Smooth muscle cell (in vitro differentiated cells): ENCODE data around the gene CHURC1. TPM values are rescaled to one million over a fixed set of nuclear protein-coding genes. Genes with fewer than 3 reads are reported as not detected.
A peak's percentile ranks its signal among the peaks of the same experiment; 100 is the strongest.

Experiments
- DNase-seq: peaks from one replicate; lab custom pipeline; 2025; ENCODE audit not compliant: unreplicated experiment; lab: John Stamatoyannopoulos, UW
- H2AFZ ChIP-seq: fragments of 200-600 bp; sonication (generic); 2 replicates; pipeline ENCODE4 v1.6.0; 2016; ENCODE audit warnings: antibody characterized with exemption, low read depth, mild to moderate bottlenecking
- H3F3A ChIP-seq: fragments of 200-600 bp; sonication (generic); 2 replicates; pipeline ENCODE4 v1.6.0; 2017; ENCODE audit warnings: antibody characterized with exemption, low read depth
- H3K27ac ChIP-seq: fragments of 200-600 bp; sonication (generic); 2 replicates; pipeline ENCODE4 v1.5.1; 2016; ENCODE audit warnings: low read depth, mild to moderate bottlenecking
- H3K27me3 ChIP-seq: fragments of 200-600 bp; sonication (generic); 2 replicates; pipeline ENCODE4 v1.6.1; 2016; ENCODE audit warnings: low read depth, mild to moderate bottlenecking
- H3K36me3 ChIP-seq: fragments of 200-600 bp; sonication (generic); 2 replicates; pipeline ENCODE4 v1.5.1; 2016; ENCODE audit warnings: low read depth
- H3K4me1 ChIP-seq: fragments of 200-600 bp; sonication (generic); 2 replicates; pipeline ENCODE4 v1.5.1; 2016; ENCODE audit warnings: low read depth
- H3K4me2 ChIP-seq: fragments of 200-600 bp; sonication (generic); 2 replicates; pipeline ENCODE4 v1.6.0; 2016; ENCODE audit warnings: mild to moderate bottlenecking
- H3K4me3 ChIP-seq: fragments of 200-600 bp; sonication (generic); 2 replicates; pipeline ENCODE4 v1.5.1; 2016; ENCODE audit warnings: mild to moderate bottlenecking
- H3K79me2 ChIP-seq: fragments of 200-600 bp; sonication (generic); 2 replicates; pipeline ENCODE4 v1.6.0; 2016; ENCODE audit warnings: low read depth, mild to moderate bottlenecking
- H3K9ac ChIP-seq: fragments of 200-600 bp; sonication (generic); 2 replicates; pipeline ENCODE4 v1.6.0; 2016; ENCODE audit warnings: low read depth
- H3K9me3 ChIP-seq: fragments of 200-600 bp; sonication (generic); replicated peaks from 2 replicates; pipeline ENCODE4 v1.5.1; 2016; ENCODE audit warnings: low read depth
- H4K20me1 ChIP-seq: fragments of 200-600 bp; sonication (generic); 2 replicates; pipeline ENCODE4 v1.6.0; 2016; ENCODE audit warnings: low read depth
- WGBS: methylation state at CpG from one replicate; pipeline ENCODE4 v1.1.7; 2016; ENCODE audit warnings: low lambda C conversion rate; 5-methylcytosine and 5-hydroxymethylcytosine counted together
- polyA plus RNA-seq: library from polyadenylated mRNA; unstranded; fragments of >200 nt; fragmentation: Nextera tagmentation; extraction: Ambion mirVana; gene quantifications from 2 replicates; pipeline ENCODE4 v1.2.1, GENCODE V29; 2016
- total RNA-seq: library from RNA; depleted of rRNA; stranded (reverse); fragments of >200 nt; gene quantifications from 2 replicates; pipeline ENCODE4 v1.2.3, GENCODE V29; 2014
- TF ChIP-seq, protein P1 (sequence below): fragments of 200-600 bp; sonication (generic); IDR thresholded peaks from 2 replicates; pipeline ENCODE4 v1.5.1; 2017; ENCODE audit warnings: borderline replicate concordance, mild to moderate bottlenecking, antibody characterized with exemption; ENCODE audit not compliant: insufficient read depth, poor library complexity, severe bottlenecking

CHURC1 gene
- total and polyA plus RNA-seq, 2 experiments from 2014 or later, result 48.8 to 102 TPM

DNA sequence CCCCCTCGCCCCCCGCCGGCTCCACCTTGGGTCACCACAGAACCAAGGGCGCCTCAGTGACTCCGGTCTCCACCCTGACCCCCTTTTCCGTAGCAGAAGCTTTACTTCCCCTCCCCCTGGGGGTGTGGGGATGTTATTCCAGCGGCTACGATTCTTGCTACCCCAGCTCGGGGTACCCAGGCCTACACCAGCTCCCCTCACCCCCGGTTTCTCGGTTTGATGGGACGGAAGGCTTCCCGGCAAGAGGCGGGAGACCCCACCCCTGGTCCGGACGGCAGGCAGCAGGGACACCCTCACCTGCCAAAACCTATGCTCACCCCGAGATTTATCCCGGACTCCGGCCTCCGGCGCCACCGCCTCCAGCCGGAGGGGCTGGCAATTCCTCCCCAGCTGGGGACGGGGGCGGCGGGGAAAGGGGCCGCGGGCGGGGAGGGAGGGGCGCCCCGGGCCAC, 57.3 kb downstream of the CHURC1 start:
- Histone ChIP-seq H3F3A (no peaks in the 10 kb centered on the region), H3K36me3 (no peaks in the 10 kb centered on the region), H4K20me1 (peaks cover 13% of the 10 kb centered on the region), H2AFZ (peak overlapping the region; percentile 75), H3K27ac (no peak overlapping the region), H3K4me3 (peak overlapping the region; percentile 80), H3K4me2 (peak overlapping the region; percentile 98), H3K79me2 (no peaks in the 10 kb centered on the region), H3K27me3 (no peaks in the 10 kb centered on the region), H3K9ac (peak overlapping the region; percentile 34), H3K4me1 (no peaks in the 10 kb centered on the region), H3K9me3 (no peaks in the 10 kb centered on the region)
- DNase-seq, result no peak
- 3% methylated on average over 22 of the region's 31 CpGs for WGBS
- TF ChIP-seq, protein P1, sequence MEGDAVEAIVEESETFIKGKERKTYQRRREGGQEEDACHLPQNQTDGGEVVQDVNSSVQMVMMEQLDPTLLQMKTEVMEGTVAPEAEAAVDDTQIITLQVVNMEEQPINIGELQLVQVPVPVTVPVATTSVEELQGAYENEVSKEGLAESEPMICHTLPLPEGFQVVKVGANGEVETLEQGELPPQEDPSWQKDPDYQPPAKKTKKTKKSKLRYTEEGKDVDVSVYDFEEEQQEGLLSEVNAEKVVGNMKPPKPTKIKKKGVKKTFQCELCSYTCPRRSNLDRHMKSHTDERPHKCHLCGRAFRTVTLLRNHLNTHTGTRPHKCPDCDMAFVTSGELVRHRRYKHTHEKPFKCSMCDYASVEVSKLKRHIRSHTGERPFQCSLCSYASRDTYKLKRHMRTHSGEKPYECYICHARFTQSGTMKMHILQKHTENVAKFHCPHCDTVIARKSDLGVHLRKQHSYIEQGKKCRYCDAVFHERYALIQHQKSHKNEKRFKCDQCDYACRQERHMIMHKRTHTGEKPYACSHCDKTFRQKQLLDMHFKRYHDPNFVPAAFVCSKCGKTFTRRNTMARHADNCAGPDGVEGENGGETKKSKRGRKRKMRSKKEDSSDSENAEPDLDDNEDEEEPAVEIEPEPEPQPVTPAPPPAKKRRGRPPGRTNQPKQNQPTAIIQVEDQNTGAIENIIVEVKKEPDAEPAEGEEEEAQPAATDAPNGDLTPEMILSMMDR, result no peak

DNA sequence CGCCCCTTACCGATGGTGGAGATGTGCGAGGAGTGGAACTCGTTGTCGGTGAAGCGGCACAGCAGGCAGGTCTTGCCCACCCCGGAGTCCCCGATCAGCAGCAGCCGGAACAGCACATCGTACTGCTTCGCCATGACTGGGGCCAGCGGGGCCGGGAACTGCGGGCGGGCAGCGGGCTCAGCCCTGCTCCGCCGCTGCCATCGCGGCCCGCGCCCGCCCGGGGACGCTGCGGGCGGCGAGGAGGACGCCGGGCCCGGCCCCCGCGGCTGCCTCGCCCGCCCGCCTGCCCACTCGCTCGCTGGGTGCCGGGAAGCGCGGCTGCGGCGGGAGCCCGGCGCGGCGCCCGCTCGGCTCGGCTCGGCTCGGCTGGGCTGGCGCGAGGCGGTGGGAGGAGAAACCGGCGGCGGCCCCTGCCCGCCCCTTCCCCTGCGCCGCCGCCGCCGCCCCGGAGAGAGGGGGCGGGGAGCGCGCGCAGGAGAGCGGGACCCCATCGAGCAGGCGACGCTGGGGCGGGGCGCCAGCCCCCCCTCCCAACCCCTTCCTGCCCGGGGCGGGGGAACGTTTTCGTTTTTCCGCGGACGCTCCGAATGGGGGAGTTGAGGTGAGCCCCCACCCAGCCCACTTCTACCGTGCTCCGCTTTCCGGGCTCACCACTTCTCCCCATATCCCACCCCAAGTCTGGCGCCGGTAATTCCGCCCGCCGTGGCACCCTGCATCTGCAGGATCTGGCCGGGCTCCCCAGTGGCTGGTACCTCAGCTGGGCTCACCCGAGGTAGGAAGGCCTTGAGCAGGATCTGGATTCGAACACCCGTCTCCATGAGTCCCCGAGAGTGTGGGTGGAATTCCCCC, 57.9 kb downstream of the CHURC1 start, which contains the start of gene RAB15:
RAB15 (minus strand) TSS at position 394 of the 849 bp plus-strand sequence; CDS start at position 134, 260 bp downstream.
- Histone ChIP-seq H3K4me1 (no peaks in the 10 kb centered on the region), H3F3A (no peaks in the 10 kb centered on the region), H3K36me3 (no peaks in the 10 kb centered on the region), H3K27me3 (no peaks in the 10 kb centered on the region), H3K79me2 (no peaks in the 10 kb centered on the region), H2AFZ (peak within 1 kb of the TSS; percentile 77), H3K4me2 (peak within 1 kb of the TSS; percentile 98), H3K9ac (peak within 1 kb of the TSS; percentile 34), H4K20me1 (peaks cover 13% of the 10 kb centered on the region), H3K4me3 (peak within 1 kb of the TSS; percentile 80), H3K9me3 (no peaks in the 10 kb centered on the region), H3K27ac (no peak within 1 kb of the TSS)
- TF ChIP-seq, protein P1, result no peak
- peak; percentile 25 for DNase-seq
- WGBS, result 3% methylated on average over 47 of the region's 96 CpGs

DNA sequence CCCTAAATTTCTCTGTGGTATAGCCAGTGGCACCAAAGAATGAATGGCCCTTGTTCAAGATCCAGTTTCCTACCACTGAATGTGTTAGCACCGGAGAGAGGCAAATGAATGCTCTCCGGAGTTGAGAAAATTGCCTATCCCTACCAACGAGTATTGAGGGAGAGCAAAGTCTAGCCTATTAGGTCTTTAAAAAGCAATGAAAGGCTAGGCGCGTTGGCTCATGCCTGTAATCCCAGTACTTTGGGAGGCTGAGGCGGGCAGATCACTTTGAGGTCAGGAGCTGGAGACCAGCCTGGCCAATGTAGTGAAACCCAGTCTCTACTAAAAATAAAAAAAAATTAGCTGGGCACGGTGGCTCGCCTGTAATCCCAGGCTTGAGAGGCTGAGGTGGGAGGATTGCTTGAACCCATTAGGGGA, 58.8 kb downstream of the CHURC1 start:
- Histone ChIP-seq H3K4me1 (no peaks in the 10 kb centered on the region), H3F3A (no peaks in the 10 kb centered on the region), H3K4me2 (no peak overlapping the region), H2AFZ (no peak overlapping the region), H3K4me3 (no peak overlapping the region), H3K27me3 (no peaks in the 10 kb centered on the region), H4K20me1 (peaks cover 13% of the 10 kb centered on the region), H3K27ac (no peak overlapping the region), H3K9me3 (no peaks in the 10 kb centered on the region), H3K79me2 (no peaks in the 10 kb centered on the region), H3K9ac (no peak overlapping the region), H3K36me3 (no peaks in the 10 kb centered on the region)
- WGBS, result 70% methylated on average over 8 of the region's 8 CpGs
- no peak for DNase-seq
- TF ChIP-seq, protein P1, result no peak
